ENCODE results near the gene SIN3B. TPM values are rescaled to one million over a fixed set of nuclear protein-coding genes. Genes with fewer than 3 reads are reported as not detected.

SIN3B gene
- total RNA-seq, 1 donor from 2014 or later = 90.8 TPM

GRCh38 chr19:16889366-16889882 is 60.2 kb downstream of the SIN3B start:
- DNase-seq (ENCODE audit: low spot score) = no peak

- DNase-seq (ENCODE audit: low spot score) = no peak
Observed at GRCh38 chr19:16889883-16890460, 60.8 kb downstream of the SIN3B start.

GRCh38 chr19:16890461-16891184 is 61.4 kb downstream of the SIN3B start:
- no peak for DNase-seq (ENCODE audit: low spot score)

- no peak for DNase-seq (ENCODE audit: low spot score)
Observed at GRCh38 chr19:16891696-16892382, 62.6 kb downstream of the SIN3B start.

- DNase-seq (ENCODE audit: low spot score) = no peak
Observed at GRCh38 chr19:16892436-16892835, 63.2 kb downstream of the SIN3B start.

DNA sequence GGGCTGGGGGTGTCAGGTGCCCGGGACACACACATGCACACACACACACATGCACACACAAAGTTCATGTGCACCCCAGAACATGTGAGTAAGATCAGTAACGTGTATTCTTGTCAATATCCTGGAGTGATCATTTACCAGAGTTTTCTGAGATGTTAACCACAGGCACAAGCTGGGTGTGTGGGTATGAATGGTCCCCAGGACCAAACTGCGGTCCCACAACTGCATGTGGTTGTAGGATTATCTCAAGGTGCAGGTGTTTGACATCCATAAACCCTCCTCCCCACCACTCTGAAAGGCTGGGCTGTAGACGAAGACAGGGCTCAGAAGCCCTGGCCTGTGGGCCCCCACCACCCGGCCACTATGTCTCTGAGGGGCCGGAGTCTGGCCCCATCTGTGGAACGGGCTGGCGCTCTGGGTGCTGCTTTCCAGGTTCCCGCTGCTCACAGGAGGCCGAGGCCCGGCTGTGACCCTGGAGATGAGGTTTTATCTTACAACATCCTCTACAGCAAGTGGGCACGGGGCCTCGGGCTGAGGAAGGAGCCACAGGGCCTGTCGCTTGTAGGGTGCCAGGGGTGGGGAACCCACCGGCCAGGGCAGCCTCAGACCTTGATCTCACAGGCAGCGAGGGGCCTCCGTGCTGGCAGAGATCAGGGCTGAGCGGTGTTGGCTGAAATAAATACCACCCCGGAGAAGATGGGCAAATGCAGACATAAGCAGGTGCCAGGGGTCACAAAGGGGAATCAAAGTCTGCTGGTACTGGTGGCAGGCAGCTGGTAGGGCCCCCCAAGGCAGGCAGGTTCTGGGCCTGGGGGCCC is 63.9 kb downstream of the SIN3B start:
- DNase-seq (ENCODE audit: low spot score) = no peak

DNA sequence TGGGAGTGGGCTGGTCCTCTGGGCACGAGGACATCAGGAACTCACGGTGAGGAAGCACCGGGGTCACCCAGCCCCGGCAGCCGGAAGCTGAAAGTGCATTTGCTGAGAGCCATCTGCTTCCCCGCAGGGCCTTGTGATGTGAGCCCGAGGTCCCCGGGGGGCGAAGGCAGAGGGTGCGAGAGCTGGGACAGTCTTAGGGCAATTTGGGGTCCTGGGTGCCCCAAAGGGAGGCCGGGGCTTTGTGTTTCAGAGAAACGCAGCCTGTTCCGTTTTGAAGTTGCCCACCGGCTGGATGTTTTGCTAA is 64.4 kb downstream of the SIN3B start:
- DNase-seq (ENCODE audit: low spot score) = no peak

GRCh38 chr19:16894080-16894479 is 64.9 kb downstream of the SIN3B start:
- no peak for DNase-seq (ENCODE audit: low spot score)

- no peak for DNase-seq (ENCODE audit: low spot score)
Observed at GRCh38 chr19:16895467-16896145, 66.4 kb downstream of the SIN3B start.

GRCh38 chr19:16896146-16897028 is 67.2 kb downstream of the SIN3B start:
- DNase-seq (ENCODE audit: low spot score) = no peak

DNA sequence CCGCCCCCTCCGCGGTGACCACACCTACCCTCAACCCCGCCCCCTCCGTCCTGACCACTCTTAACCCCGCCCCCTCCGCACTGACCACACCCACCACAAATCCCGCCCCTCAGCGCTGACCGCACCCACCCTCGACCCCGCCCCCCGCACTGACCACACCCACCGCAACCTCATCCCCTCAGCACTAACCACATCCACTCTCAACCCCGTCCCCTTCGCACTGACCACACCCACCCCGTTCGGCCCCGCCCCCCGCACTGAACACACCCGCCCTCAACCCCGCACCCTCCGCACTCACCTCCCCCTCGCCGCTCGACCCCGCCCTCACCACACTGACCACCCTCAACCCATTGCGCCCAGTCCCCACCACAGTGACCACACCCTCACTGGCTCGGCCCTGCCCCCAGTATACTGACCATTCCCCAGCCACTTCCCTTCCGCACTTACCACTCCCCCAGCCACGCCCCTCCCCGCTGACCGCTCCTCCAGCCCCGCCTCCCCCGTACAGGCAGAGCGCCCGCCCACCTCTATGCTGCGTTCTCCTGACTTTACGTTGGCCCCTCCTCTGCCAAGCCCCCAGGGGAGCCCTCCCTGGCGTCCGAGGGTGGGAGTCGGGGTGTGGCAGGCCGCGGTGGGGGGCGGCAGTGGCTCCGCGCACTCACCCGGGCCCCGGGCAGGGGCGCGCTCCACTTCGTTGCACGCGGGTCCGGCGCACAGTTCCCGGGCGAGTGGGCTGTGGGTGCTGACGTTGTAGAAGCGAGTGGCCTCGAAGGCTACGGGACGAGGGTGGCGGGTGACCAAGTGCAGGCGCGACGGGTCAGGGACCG is 68.0 kb downstream of the SIN3B start:
- DNase-seq (ENCODE audit: low spot score) = peak; percentile 98

DNA sequence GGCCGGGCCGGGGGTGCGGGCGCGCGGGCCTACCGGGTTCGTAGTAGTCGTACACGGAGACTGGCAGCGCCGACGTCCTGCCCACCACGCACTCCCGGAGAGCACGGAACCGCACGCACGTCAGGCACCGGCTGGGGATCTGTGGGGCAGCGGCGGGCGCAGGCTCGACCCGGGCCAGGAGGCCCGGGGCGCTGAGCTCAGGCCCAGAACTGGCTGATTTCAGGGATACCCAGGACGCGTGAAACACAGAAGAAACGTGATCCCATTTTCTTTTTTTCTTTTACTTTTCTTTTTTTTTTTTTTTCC is 68.6 kb downstream of the SIN3B start:
- DNase-seq (ENCODE audit: low spot score) = no peak

- DNase-seq (ENCODE audit: low spot score) = no peak
Observed at GRCh38 chr19:16898361-16899015, 69.3 kb downstream of the SIN3B start.

GRCh38 chr19:16899566-16900075 is 70.4 kb downstream of the SIN3B start:
- no peak for DNase-seq (ENCODE audit: low spot score)

DNA sequence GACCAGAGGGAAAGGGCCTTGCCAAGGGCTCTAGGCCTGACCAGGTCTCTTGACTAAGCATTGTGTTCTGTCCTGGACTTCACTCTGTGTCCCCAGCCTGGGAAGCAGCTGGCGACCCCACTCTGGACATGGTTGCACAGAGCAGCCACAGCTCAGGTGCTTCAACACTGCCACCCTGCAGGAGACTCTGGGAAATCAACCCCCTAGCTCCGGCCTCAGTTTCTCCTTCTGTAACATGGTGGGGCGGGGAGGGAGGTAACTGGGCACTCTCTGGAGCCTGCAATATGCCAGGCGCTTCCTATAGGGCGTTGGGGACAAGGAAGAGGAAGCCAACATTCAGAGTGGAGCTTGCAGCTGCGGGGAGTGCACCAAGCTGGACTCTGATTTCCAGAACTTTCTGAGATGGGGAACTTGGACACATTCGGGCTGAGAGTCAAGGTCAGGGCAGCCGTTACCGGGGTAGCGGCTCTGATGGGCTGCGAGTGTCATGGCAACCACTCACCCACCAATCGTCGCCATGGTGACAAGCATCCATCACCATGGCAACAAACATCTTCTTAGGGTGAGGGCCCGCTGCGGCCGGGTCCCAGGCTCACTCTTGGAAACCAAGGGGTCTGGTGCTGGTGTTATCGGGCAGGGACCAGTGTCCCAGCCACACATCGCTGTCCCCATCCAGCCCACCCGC is 72.4 kb downstream of the SIN3B start:
- no peak for DNase-seq (ENCODE audit: low spot score)

- no peak for DNase-seq (ENCODE audit: low spot score)
Observed at GRCh38 chr19:16902545-16902944, 73.3 kb downstream of the SIN3B start.

GRCh38 chr19:16903347-16903746 is 74.1 kb downstream of the SIN3B start:
- DNase-seq (ENCODE audit: low spot score) = no peak

GRCh38 chr19:16904599-16904998 is 75.4 kb downstream of the SIN3B start:
- no peak for DNase-seq (ENCODE audit: low spot score)

DNA sequence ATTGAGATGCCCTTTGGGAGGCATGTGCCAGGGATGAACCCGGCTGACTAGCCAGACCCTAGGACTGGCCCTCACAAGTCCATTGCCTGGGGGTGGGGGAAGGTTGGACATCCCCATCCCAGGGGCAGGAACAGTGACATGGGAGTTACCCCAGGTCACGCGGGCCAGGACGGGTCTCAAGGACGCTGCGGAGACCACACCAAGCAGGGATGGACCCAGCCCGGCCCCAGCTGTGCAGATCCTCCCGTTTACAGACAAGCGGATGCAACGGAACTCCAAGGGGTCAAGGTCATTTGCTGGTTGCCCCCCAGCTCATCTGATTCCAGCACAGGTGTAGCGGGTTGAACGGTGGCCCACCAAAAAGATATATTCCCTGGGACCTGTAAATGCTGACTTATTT is 79.6 kb downstream of the SIN3B start:
- DNase-seq (ENCODE audit: low spot score) = no peak
